Gastrocnemius medialis (tissue), 4 donors: ENCODE results near the gene ELAVL2. TPM values are rescaled to one million over a fixed set of nuclear protein-coding genes. Genes with fewer than 3 reads are reported as not detected.

Experiments used
- ATAC-seq, 2 donors: fragments of 150-250 bp; one replicate each; pipeline ENCODE4 v1.9.1; 2016
- DNase-seq, 2 donors: peaks; one replicate each; pipeline ENCODE4 v3.0.0-alpha.2; 2019
- H3K27ac ChIP-seq, 4 donors: fragments of 200-600 bp; sonication (generic); 1 replicate in 1 of 4; 2 replicates in 3 of 4; pipeline ENCODE4 v1.5.1; 2016 to 2018; ENCODE audit warnings: mild to moderate bottlenecking in 2 of 4, moderate library complexity in 1 of 4
- H3K27me3 ChIP-seq, 3 donors: fragments of 200-600 bp; sonication (generic) in 2 of 3; 1 replicate in 1 of 3; 2 replicates in 2 of 3; pipeline versions ENCODE4 v1.5.1 to v1.6.0; 2016 to 2019; ENCODE audit warnings: mild to moderate bottlenecking in 1 of 3, moderate library complexity in 1 of 3
- H3K36me3 ChIP-seq, 2 donors: fragments of 200-600 bp; sonication (generic) in 1 of 2; one replicate each; pipeline ENCODE4 v1.5.1; 2017 to 2018
- H3K4me1 ChIP-seq, 2 donors: fragments of 200-600 bp; sonication (generic) in 1 of 2; one replicate each; pipeline ENCODE4 v1.5.1; 2016 to 2017; ENCODE audit warnings: mild to moderate bottlenecking in 2 of 2
- H3K4me3 ChIP-seq, 4 donors: fragments of 200-600 bp; sonication (generic) in 3 of 4; 1 replicate in 1 of 4; 2 replicates in 3 of 4; pipeline ENCODE4 v1.5.1; 2016 to 2019; ENCODE audit warnings: mild to moderate bottlenecking in 2 of 4
- H3K9me3 ChIP-seq, 3 donors: fragments of 200-600 bp; sonication (generic) in 2 of 3; 1 replicate in 1 of 3; 2 replicates in 2 of 3; pipeline ENCODE4 v1.5.1; 2016 to 2019
- POLR2A ChIP-seq, 2 donors: fragments of 450-650 bp; IDR thresholded peaks; one replicate each; pipeline ENCODE4 v1.6.1; 2017; ENCODE audit warnings: antibody characterized with exemption in 2 of 2, mild to moderate bottlenecking in 2 of 2, moderate library complexity in 2 of 2
- in situ Hi-C, 4 donors: fragments of 200-750 bp; cut with MboI; loops; one replicate each; pipeline versions ENCODE4 v1.15.0 to v1.8.0; 2017; ENCODE audit warnings: low sequenced_read_pairs in 4 of 4
- intact Hi-C: fragments of 100-400 bp; cut with DNase I; formaldehyde crosslinking; loops from one replicate; pipeline ENCODE4 v1.15.1; 2023; ENCODE audit warnings: low total_unique reads
- total RNA-seq, 4 donors: library from RNA; depleted of rRNA; stranded (reverse); fragments of >200 nt; gene quantifications; one replicate each; pipeline versions ENCODE4 v1.1.0 to v1.2.3, GENCODE V29; 2016
- TF ChIP-seq, protein P1 (sequence below), 5 experiments: fragments of 450-650 bp in 3 of 5; fragments of 200-600 bp in 2 of 5; sonication (generic) in 2 of 5; IDR thresholded peaks in 4 of 5; conservative IDR thresholded peaks in 1 of 5; 1 replicate in 4 of 5; 2 replicates in 1 of 5; pipeline ENCODE4 v1.5.1; 2016 to 2019; ENCODE audit warnings: antibody characterized with exemption in 5 of 5, mild to moderate bottlenecking in 3 of 5, moderate library complexity in 3 of 5

Gene ELAVL2
- total RNA-seq, 4 donors from 2014 or later: not detected

GRCh38 chr9:23814243-23814642 lies 11.8 kb downstream of the ELAVL2 start:
- Histone ChIP-seq H3K36me3 (no peaks in the 10 kb centered on the region), H3K4me3 (no peak overlapping the region), H3K27me3 (peaks cover 6 to 27% (median 13%) of the 10 kb centered on the region in 3 donors), H3K9me3 (no peaks in the 10 kb centered on the region), H3K27ac (no peak overlapping the region), H3K4me1 (no peaks in the 10 kb centered on the region)
- in situ Hi-C loops: no loop called here
- no peak for DNase-seq
- TF ChIP-seq, protein P1, sequence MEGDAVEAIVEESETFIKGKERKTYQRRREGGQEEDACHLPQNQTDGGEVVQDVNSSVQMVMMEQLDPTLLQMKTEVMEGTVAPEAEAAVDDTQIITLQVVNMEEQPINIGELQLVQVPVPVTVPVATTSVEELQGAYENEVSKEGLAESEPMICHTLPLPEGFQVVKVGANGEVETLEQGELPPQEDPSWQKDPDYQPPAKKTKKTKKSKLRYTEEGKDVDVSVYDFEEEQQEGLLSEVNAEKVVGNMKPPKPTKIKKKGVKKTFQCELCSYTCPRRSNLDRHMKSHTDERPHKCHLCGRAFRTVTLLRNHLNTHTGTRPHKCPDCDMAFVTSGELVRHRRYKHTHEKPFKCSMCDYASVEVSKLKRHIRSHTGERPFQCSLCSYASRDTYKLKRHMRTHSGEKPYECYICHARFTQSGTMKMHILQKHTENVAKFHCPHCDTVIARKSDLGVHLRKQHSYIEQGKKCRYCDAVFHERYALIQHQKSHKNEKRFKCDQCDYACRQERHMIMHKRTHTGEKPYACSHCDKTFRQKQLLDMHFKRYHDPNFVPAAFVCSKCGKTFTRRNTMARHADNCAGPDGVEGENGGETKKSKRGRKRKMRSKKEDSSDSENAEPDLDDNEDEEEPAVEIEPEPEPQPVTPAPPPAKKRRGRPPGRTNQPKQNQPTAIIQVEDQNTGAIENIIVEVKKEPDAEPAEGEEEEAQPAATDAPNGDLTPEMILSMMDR (IDR thresholded peaks at IDR 0.05 in 4 of 5, conservative IDR thresholded peaks at IDR 0.05 in 1 of 5): no peak
- no peak for TF ChIP-seq POLR2A (IDR thresholded peaks at IDR 0.05)
- ATAC-seq: no peak
- intact Hi-C loops: no loop called here

DNA sequence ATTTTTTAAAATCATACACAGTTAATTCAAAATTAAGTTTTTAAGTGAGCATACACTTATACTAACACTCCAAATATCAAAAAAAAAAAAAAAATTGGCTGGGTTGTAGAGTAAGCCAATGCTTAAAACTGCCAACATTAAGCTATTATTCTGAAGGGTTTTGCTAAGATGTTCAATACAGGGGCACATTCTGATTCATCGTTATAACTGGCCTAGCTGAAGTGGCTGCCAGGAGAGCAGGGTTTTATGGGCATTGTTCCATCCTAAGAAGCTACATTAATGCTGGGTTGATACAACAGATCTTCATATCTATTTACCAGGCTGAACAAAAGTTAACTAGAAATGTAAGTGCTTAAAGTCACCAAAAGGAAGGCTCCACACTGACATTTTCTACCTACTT lies 13.4 kb downstream of the ELAVL2 start:
- intact Hi-C loops: no loop called here
- H3K36me3 ChIP-seq: no peaks in the 10 kb centered on the region
- in situ Hi-C loops: no loop called here
- DNase-seq: no peak
- H3K27ac ChIP-seq: no peak overlapping the region
- TF ChIP-seq, protein P1 (IDR thresholded peaks at IDR 0.05 in 4 of 5, conservative IDR thresholded peaks at IDR 0.05 in 1 of 5): no peak
- no peak for TF ChIP-seq POLR2A (IDR thresholded peaks at IDR 0.05)
- no peak overlapping the region for H3K4me3 ChIP-seq
- no peaks in the 10 kb centered on the region for H3K4me1 ChIP-seq
- no peaks in the 10 kb centered on the region for H3K9me3 ChIP-seq
- H3K27me3 ChIP-seq: peaks cover 0 to 13% (median 6%) of the 10 kb centered on the region in 3 donors
- no peak for ATAC-seq

DNA sequence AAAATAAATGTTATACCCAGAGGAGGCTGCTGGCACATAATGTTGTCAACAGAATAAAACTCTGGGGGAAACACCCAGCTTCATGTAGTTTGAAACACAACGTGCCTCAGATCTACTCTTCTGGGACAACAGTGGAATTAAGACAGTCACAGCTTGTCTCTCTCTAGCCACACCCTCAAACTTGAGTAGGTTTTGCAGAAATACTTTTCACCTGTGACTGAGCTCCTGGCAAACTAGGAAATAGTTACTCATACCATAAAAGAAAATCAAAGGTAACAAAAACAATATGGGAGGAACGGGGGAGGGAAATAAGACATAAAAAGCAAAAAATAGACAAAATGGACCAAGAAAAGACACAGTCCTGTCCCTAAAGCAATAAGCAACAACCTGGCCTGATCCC lies 14.4 kb downstream of the ELAVL2 start:
- DNase-seq (no peak), ATAC-seq (no peak)
- Histone ChIP-seq H3K27ac (no peak overlapping the region), H3K4me3 (no peak overlapping the region), H3K9me3 (no peaks in the 10 kb centered on the region), H3K36me3 (no peaks in the 10 kb centered on the region), H3K4me1 (no peaks in the 10 kb centered on the region), H3K27me3 (peaks cover 0 to 4% (median under 1%) of the 10 kb centered on the region in 3 donors)
- in situ Hi-C loops: no loop called here
- TF ChIP-seq, protein P1 (IDR thresholded peaks at IDR 0.05 in 4 of 5, conservative IDR thresholded peaks at IDR 0.05 in 1 of 5): no peak
- no peak for TF ChIP-seq POLR2A (IDR thresholded peaks at IDR 0.05)
- intact Hi-C loops: no loop called here

- DNase-seq (no peak), ATAC-seq (no peak)
- Histone ChIP-seq H3K36me3 (no peaks in the 10 kb centered on the region), H3K9me3 (no peaks in the 10 kb centered on the region), H3K4me3 (no peak overlapping the region), H3K27me3 (no peaks in the 10 kb centered on the region), H3K27ac (no peak overlapping the region), H3K4me1 (no peaks in the 10 kb centered on the region)
- in situ Hi-C loops: no loop called here
- intact Hi-C loops: no loop called here
- no peak for TF ChIP-seq POLR2A (IDR thresholded peaks at IDR 0.05)
- TF ChIP-seq, protein P1 (IDR thresholded peaks at IDR 0.05 in 4 of 5, conservative IDR thresholded peaks at IDR 0.05 in 1 of 5): no peak
Observed at GRCh38 chr9:23803216-23803615, 22.8 kb downstream of the ELAVL2 start.

DNA sequence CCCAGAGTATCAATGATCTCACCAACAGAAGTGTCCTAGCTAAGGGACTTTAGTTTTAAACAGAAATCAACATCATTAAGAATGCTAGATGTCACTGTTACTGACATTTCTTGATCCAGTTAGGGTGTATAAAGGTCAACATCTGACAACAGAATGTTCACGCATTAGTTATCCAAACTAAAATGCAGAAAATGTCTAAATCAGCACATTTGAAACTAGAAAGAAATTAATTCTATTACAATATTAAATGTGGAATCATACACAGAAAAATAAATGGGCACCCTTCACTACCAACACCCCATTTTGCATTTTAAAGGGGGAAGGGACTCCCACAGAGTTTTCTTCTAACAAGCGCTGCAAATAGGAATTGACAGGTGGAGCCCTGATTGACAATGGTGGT lies 24.5 kb downstream of the ELAVL2 start:
- no peak overlapping the region for H3K27ac ChIP-seq
- no peaks in the 10 kb centered on the region for H3K36me3 ChIP-seq
- intact Hi-C loops (no loop called here), in situ Hi-C loops (no loop called here)
- no peak overlapping the region for H3K4me3 ChIP-seq
- DNase-seq: no peak
- H3K4me1 ChIP-seq: no peaks in the 10 kb centered on the region
- TF ChIP-seq, protein P1 (IDR thresholded peaks at IDR 0.05 in 4 of 5, conservative IDR thresholded peaks at IDR 0.05 in 1 of 5): no peak
- TF ChIP-seq POLR2A (IDR thresholded peaks at IDR 0.05): no peak
- H3K9me3 ChIP-seq: no peaks in the 10 kb centered on the region
- no peak for ATAC-seq
- H3K27me3 ChIP-seq: no peaks in the 10 kb centered on the region
